Measurements from ENCODE around the gene PTRH1.

PTRH1 gene

DNA sequence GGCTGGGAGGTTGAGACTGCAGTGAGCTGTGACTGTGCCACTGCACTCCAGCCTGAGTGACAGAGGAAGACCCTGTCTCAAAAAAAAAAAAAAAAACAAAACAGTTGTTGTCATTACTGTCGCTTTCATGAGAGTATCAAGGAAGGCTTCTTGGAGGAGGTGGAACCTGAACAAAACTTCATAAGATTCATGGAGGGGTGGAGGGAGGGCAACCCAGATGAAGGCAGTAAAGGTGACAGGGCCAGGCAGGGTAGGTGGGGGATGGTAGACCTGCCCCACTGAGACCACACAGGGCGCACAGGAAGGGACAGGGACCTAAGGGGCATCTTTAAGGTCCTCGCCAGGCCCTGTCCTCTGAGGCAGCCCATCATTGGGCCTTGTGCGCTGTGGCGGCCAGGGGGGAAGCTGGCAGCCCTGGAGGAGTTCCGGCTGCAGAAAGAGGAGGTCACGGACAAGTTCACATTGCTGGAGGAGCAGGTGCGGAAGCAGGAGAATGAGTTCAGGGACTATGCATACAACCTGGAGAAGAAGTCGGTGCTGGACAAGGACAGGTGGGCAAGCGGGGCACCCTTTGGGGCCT lies 5.2 kb downstream of the PTRH1 start:
- Histone ChIP-seq H3K79me2 (ENCODE audit: insufficient read depth, low read depth) (no peaks in the 10 kb centered on the region), H3K4me1 (ENCODE audit: low read depth, poor library complexity, severe bottlenecking) (peaks cover 9% of the 10 kb centered on the region), H3K4me3 (IDR thresholded peaks at IDR 0.05; ENCODE audit: insufficient read depth, low read depth, low read length) (no peak overlapping the region), H3K27me3 (ENCODE audit: insufficient read depth, low read depth) (no peaks in the 10 kb centered on the region), H3K9ac (no peak overlapping the region), H2AFZ (ENCODE audit: low read depth) (no peak overlapping the region), H4K20me1 (ENCODE audit: insufficient read depth) (no peaks in the 10 kb centered on the region), H3K36me3 (ENCODE audit: insufficient read depth) (no peaks in the 10 kb centered on the region), H3K27ac (no peak overlapping the region), H3K4me2 (no peak overlapping the region)
- TF ChIP-seq, protein P1, sequence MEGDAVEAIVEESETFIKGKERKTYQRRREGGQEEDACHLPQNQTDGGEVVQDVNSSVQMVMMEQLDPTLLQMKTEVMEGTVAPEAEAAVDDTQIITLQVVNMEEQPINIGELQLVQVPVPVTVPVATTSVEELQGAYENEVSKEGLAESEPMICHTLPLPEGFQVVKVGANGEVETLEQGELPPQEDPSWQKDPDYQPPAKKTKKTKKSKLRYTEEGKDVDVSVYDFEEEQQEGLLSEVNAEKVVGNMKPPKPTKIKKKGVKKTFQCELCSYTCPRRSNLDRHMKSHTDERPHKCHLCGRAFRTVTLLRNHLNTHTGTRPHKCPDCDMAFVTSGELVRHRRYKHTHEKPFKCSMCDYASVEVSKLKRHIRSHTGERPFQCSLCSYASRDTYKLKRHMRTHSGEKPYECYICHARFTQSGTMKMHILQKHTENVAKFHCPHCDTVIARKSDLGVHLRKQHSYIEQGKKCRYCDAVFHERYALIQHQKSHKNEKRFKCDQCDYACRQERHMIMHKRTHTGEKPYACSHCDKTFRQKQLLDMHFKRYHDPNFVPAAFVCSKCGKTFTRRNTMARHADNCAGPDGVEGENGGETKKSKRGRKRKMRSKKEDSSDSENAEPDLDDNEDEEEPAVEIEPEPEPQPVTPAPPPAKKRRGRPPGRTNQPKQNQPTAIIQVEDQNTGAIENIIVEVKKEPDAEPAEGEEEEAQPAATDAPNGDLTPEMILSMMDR (conservative IDR thresholded peaks at IDR 0.05; ENCODE audit: low read depth, low read length): no peak

DNA sequence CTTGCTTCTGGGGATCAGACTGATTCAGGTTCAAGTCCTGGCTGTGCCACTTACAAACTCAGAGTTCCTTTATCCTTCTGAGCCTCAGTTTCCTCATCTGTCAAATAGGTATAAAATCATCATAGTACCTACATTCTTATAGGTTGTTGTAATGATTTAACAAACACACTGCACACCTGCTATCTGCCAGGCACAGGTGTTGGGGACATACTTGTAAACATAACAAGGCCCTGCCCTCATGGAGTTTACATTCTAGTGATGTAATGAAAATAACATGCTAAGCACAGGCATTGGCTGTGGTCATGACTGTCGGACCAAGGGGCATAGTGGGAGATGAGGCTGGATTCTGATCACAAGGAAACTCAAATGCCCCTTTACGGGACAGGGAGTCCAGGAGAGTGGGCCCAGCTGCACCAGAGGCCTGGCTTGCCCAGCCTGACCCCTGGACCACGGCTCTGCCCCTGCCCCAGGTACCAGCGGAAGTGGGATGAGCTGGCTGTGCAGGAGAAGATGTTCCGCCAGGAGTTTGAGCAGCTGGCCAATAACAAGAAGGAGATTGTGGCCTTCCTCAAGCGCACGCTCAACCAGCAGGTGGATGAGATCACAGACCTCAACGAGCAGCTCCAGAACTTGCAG lies 6.4 kb downstream of the PTRH1 start:
- Histone ChIP-seq H3K27me3 (ENCODE audit: insufficient read depth, low read depth) (no peaks in the 10 kb centered on the region), H3K27ac (no peak overlapping the region), H3K4me1 (ENCODE audit: low read depth, poor library complexity, severe bottlenecking) (peaks cover 7% of the 10 kb centered on the region)

DNA sequence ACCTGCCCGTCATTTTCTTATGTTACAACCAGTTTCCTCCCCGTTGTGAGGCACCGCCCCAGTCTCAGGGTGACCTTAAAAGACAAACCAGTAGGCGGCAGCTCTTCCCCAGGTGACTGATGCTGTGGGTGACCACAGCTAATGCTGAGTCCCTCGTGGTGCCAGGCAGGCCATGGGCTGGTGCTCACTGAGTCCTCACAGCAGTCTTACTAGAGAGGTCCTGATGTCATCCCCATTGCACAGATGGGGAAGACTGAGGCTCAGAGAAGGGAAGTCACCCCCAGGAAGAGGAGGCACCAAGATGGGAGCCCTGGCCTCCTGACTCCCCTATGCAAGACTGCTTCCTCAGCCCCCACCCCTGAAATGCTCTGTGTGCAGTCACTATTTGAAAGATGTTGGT lies 7.7 kb downstream of the PTRH1 start:
- H3K27ac ChIP-seq: no peak overlapping the region
- no peaks in the 10 kb centered on the region for H3K79me2 ChIP-seq (ENCODE audit: insufficient read depth, low read depth)
- H3K4me2 ChIP-seq: no peak overlapping the region
- no peak overlapping the region for H3K4me3 ChIP-seq (IDR thresholded peaks at IDR 0.05; ENCODE audit: insufficient read depth, low read depth, low read length)
- no peaks in the 10 kb centered on the region for H4K20me1 ChIP-seq (ENCODE audit: insufficient read depth)
- no peaks in the 10 kb centered on the region for H3K27me3 ChIP-seq (ENCODE audit: insufficient read depth, low read depth)
- peaks cover 7% of the 10 kb centered on the region for H3K4me1 ChIP-seq (ENCODE audit: low read depth, poor library complexity, severe bottlenecking)
- no peak overlapping the region for H3K9ac ChIP-seq
- TF ChIP-seq, protein P1 (conservative IDR thresholded peaks at IDR 0.05; ENCODE audit: low read depth, low read length): no peak
- H3K36me3 ChIP-seq (ENCODE audit: insufficient read depth): no peaks in the 10 kb centered on the region
- H2AFZ ChIP-seq (ENCODE audit: low read depth): no peak overlapping the region

More for the DNA sequence above, 6.4 kb downstream of the PTRH1 start:
- no peaks in the 10 kb centered on the region for H4K20me1 ChIP-seq (ENCODE audit: insufficient read depth)
- no peak overlapping the region for H3K4me3 ChIP-seq (IDR thresholded peaks at IDR 0.05; ENCODE audit: insufficient read depth, low read depth, low read length)
- TF ChIP-seq, protein P1 (conservative IDR thresholded peaks at IDR 0.05; ENCODE audit: low read depth, low read length): no peak
- H3K36me3 ChIP-seq (ENCODE audit: insufficient read depth): no peaks in the 10 kb centered on the region
- H2AFZ ChIP-seq (ENCODE audit: low read depth): no peak overlapping the region
- H3K4me2 ChIP-seq: no peak overlapping the region
- no peaks in the 10 kb centered on the region for H3K79me2 ChIP-seq (ENCODE audit: insufficient read depth, low read depth)
- no peak overlapping the region for H3K9ac ChIP-seq

DNA sequence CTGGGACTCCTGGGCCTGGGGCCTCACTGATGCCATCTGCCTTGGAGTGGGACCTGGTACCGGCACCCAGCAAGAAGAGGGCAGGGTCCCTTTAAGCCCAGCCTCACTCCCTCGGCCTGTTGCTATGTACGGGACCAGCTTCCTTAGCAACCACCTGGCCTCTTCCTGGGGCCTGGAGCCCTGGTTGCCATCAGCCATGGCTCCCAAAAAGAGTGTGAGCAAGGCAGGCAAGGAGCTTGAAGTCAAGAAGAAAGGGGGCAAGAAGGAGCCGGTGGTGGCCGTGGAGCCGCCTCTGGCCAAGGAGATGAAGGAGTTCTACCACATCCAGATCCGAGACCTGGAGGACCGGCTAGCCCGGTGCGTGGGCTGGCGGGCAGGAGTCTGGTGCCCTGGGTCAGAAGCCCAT lies 8.6 kb downstream of the PTRH1 start, which contains the start of gene CFAP157:
CFAP157 (plus strand) TSS at position 153 of the 406 bp plus-strand sequence; CDS start at position 197, 44 bp downstream.
- no peak within 1 kb of the TSS for H3K4me2 ChIP-seq
- no peak within 1 kb of the TSS for H2AFZ ChIP-seq (ENCODE audit: low read depth)
- no peak within 1 kb of the TSS for H3K4me3 ChIP-seq (IDR thresholded peaks at IDR 0.05; ENCODE audit: insufficient read depth, low read depth, low read length)
- no peaks in the 10 kb centered on the region for H4K20me1 ChIP-seq (ENCODE audit: insufficient read depth)
- H3K79me2 ChIP-seq (ENCODE audit: insufficient read depth, low read depth): no peaks in the 10 kb centered on the region
- H3K4me1 ChIP-seq (ENCODE audit: low read depth, poor library complexity, severe bottlenecking): peaks cover 7% of the 10 kb centered on the region
- H3K9ac ChIP-seq: no peak within 1 kb of the TSS
- H3K27me3 ChIP-seq (ENCODE audit: insufficient read depth, low read depth): no peaks in the 10 kb centered on the region
- no peaks in the 10 kb centered on the region for H3K36me3 ChIP-seq (ENCODE audit: insufficient read depth)
- no peak within 1 kb of the TSS for H3K27ac ChIP-seq
- TF ChIP-seq, protein P1 (conservative IDR thresholded peaks at IDR 0.05; ENCODE audit: low read depth, low read length): no peak

All from KMS-11 (cell line).